GM23248 (cell line): Measurements from ENCODE around the gene MACROD2. TPM values are rescaled to one million over a fixed set of nuclear protein-coding genes. Genes with fewer than 3 reads are reported as not detected.
"Not testable (repeated sequence)": the region's sequence is repeated elsewhere in the genome, so short reads cannot be mapped to it uniquely, and the experiment has no call there.

Source experiments
- DNase-seq: peaks from one replicate; pipeline ENCODE4 v3.0.0-alpha.2; 2015
- H2AFZ ChIP-seq: fragments of 200-600 bp; sonication (generic); 2 replicates; pipeline ENCODE4 v1.6.1; 2016; ENCODE audit warnings: antibody characterized with exemption
- H3F3A ChIP-seq: fragments of 200-600 bp; sonication (generic); 2 replicates; pipeline ENCODE4 v1.6.1; 2016; ENCODE audit warnings: mild to moderate bottlenecking, antibody characterized with exemption, mixed run types; ENCODE audit not compliant: insufficient read depth
- H3K27ac ChIP-seq: fragments of 200-600 bp; sonication (generic); 2 replicates; pipeline ENCODE4 v1.5.1; 2016; ENCODE audit warnings: mild to moderate bottlenecking
- H3K27me3 ChIP-seq: fragments of 200-600 bp; sonication (generic); replicated peaks from 2 replicates; pipeline ENCODE4 v1.6.1; 2016; ENCODE audit warnings: mild to moderate bottlenecking; ENCODE audit not compliant: insufficient read depth
- H3K36me3 ChIP-seq: fragments of 200-600 bp; sonication (generic); 2 replicates; pipeline ENCODE4 v1.6.1; 2016; ENCODE audit warnings: low read depth, mild to moderate bottlenecking
- H3K4me1 ChIP-seq: fragments of 200-600 bp; sonication (generic); 2 replicates; pipeline ENCODE4 v1.6.1; 2016; ENCODE audit warnings: mild to moderate bottlenecking; ENCODE audit not compliant: insufficient read depth
- H3K4me2 ChIP-seq: fragments of 200-600 bp; sonication (generic); one replicate; pipeline ENCODE4 v1.6.1; 2016; ENCODE audit warnings: mild to moderate bottlenecking; ENCODE audit not compliant: unreplicated experiment
- H3K4me3 ChIP-seq: fragments of 200-600 bp; sonication (generic); 2 replicates; pipeline ENCODE4 v1.5.1; 2016; ENCODE audit warnings: mild to moderate bottlenecking
- H3K79me2 ChIP-seq: fragments of 200-600 bp; sonication (generic); 2 replicates; pipeline ENCODE4 v1.6.1; 2016; ENCODE audit warnings: mild to moderate bottlenecking; ENCODE audit not compliant: insufficient read depth
- H3K9ac ChIP-seq: fragments of 200-600 bp; sonication (generic); 2 replicates; pipeline ENCODE4 v1.6.1; 2016; ENCODE audit warnings: mild to moderate bottlenecking
- H3K9me2 ChIP-seq: fragments of 200-600 bp; sonication (generic); 2 replicates; pipeline ENCODE4 v1.6.1; 2016; ENCODE audit warnings: mixed run types, mild to moderate bottlenecking, moderate library complexity; ENCODE audit not compliant: insufficient read depth
- H3K9me3 ChIP-seq: fragments of 200-600 bp; sonication (generic); one replicate; pipeline ENCODE4 v1.6.1; 2017; ENCODE audit warnings: low read depth
- H4K20me1 ChIP-seq: fragments of 200-600 bp; sonication (generic); 2 replicates; pipeline ENCODE4 v1.6.0; 2016; ENCODE audit not compliant: insufficient read depth
- EZH2 ChIP-seq: fragments of 200-600 bp; sonication (generic); IDR thresholded peaks from 2 replicates; pipeline ENCODE4 v1.6.1; 2018; ENCODE audit warnings: antibody characterized with exemption, mild to moderate bottlenecking; ENCODE audit not compliant: insufficient read depth, poor library complexity, severe bottlenecking
- EZH2phosphoT487 ChIP-seq: fragments of 200-600 bp; sonication (generic); IDR thresholded peaks from 2 replicates; pipeline ENCODE4 v1.6.1; 2018; ENCODE audit warnings: antibody characterized with exemption, moderate library complexity, mild to moderate bottlenecking, low read depth; ENCODE audit not compliant: insufficient read depth
- WGBS, 2 experiments: methylation state at CpG; one replicate each; pipeline ENCODE4 v1.1.6; 2015 to 2017; ENCODE audit warnings: low lambda C conversion rate in 2 of 2, low coverage in 1 of 2; ENCODE audit errors: missing lambda C conversion rate in 2 of 2; 5-methylcytosine and 5-hydroxymethylcytosine counted together
- in situ Hi-C: fragments of 300-500 bp; cut with MboI; formaldehyde crosslinking; loops from 2 replicates; pipeline ENCODE4 v1.15.0; 2020
- polyA plus RNA-seq: library from polyadenylated mRNA; unstranded; fragments of >200 nt; fragmentation: Nextera tagmentation; extraction: Ambion mirVana; gene quantifications from 2 replicates; pipeline ENCODE4 v1.2.1, GENCODE V29; 2016
- total RNA-seq: library from RNA; depleted of rRNA; stranded (reverse); fragments of >200 nt; shearing (Covaris generic); gene quantifications from 2 replicates; pipeline ENCODE4 v1.2.3, GENCODE V29; 2014

Gene MACROD2
- total and polyA plus RNA-seq, 2 experiments from 2014 or later, result 1.1 to 3.1 TPM

GRCh38 chr20:14259689-14260088, 264.4 kb downstream of the MACROD2 start:
- peaks cover 21% of the 10 kb centered on the region for H3K4me1 ChIP-seq
- H3K4me2 ChIP-seq, result peak overlapping the region; percentile 45
- no peaks in the 10 kb centered on the region for H3K27me3 ChIP-seq
- in situ Hi-C loops, result loop anchor here (5.0 kb wide), 1 partner anchor 72 kb away; no protein-coding TSS in a partner anchor
- peak overlapping the region; percentile 17; the same call in 1 of the 2 replicates for H3K27ac ChIP-seq
- no peaks in the 10 kb centered on the region; the same call in 1 of the 2 replicates for H3K9me2 ChIP-seq
- H2AFZ ChIP-seq, result no peak overlapping the region
- H3K36me3 ChIP-seq, result no peaks in the 10 kb centered on the region
- DNase-seq, result peak; percentile 33
- peaks cover 20% of the 10 kb centered on the region for H3F3A ChIP-seq
- H3K79me2 ChIP-seq, result no peaks in the 10 kb centered on the region
- no peaks in the 10 kb centered on the region for H3K9me3 ChIP-seq
- TF ChIP-seq EZH2 (no peak), EZH2phosphoT487 (no peak)
- H4K20me1 ChIP-seq, result no peaks in the 10 kb centered on the region
- 0 out of 2 replicates have a peak overlapping the region, but pooled peaks have one; percentile 4 for H3K4me3 ChIP-seq
- H3K9ac ChIP-seq, result no peak overlapping the region
- WGBS, 2 experiments, result 6 to 10% methylated on average over 1 of the region's 1 CpG

- Histone ChIP-seq H3K27me3 (no peaks in the 10 kb centered on the region), H3K4me2 (peak overlapping the region; percentile 45), H3K4me1 (peaks cover 21% of the 10 kb centered on the region), H3K9me3 (no peaks in the 10 kb centered on the region), H3F3A (peaks cover 20% of the 10 kb centered on the region), H3K9me2 (no peaks in the 10 kb centered on the region; the same call in 1 of the 2 replicates), H3K9ac (no peak overlapping the region), H3K36me3 (no peaks in the 10 kb centered on the region), H3K4me3 (0 out of 2 replicates have a peak overlapping the region, but pooled peaks have one; percentile 4), H3K79me2 (no peaks in the 10 kb centered on the region), H4K20me1 (no peaks in the 10 kb centered on the region), H3K27ac (0 out of 2 replicates have a peak overlapping the region, but pooled peaks have one; percentile 17), H2AFZ (no peak overlapping the region)
- no peak for DNase-seq
- WGBS, 2 experiments, result 20 to 27% methylated on average over 1 of the region's 1 CpG
- in situ Hi-C loops, result loop anchor here (5.0 kb wide), 1 partner anchor 73 kb away; no protein-coding TSS in a partner anchor
- TF ChIP-seq EZH2phosphoT487 (no peak), EZH2 (no peak)
Observed at GRCh38 chr20:14260367-14260766, 265.1 kb downstream of the MACROD2 start.

- DNase-seq, result peak; percentile 63
- Histone ChIP-seq H3K27me3 (no peaks in the 10 kb centered on the region), H3K9me3 (no peaks in the 10 kb centered on the region), H3K4me2 (no peak overlapping the region), H3K79me2 (no peaks in the 10 kb centered on the region), H3K4me1 (peaks cover 7% of the 10 kb centered on the region), H4K20me1 (no peaks in the 10 kb centered on the region), H3K9ac (no peak overlapping the region), H3K9me2 (no peaks in the 10 kb centered on the region; the same call in 1 of the 2 replicates), H3K36me3 (no peaks in the 10 kb centered on the region), H3K4me3 (no peak overlapping the region), H2AFZ (no peak overlapping the region), H3K27ac (no peak overlapping the region), H3F3A (peaks cover 14% of the 10 kb centered on the region)
- in situ Hi-C loops, result loop anchor here (5.0 kb wide), 1 partner anchor 78 kb away; no protein-coding TSS in a partner anchor
- TF ChIP-seq EZH2 (no peak), EZH2phosphoT487 (no peak)
Observed at GRCh38 chr20:14264869-14265268, 269.6 kb downstream of the MACROD2 start.

- H3K9me3 ChIP-seq, result no peaks in the 10 kb centered on the region
- no peaks in the 10 kb centered on the region for H3K36me3 ChIP-seq
- no peak overlapping the region for H3K4me3 ChIP-seq
- TF ChIP-seq EZH2phosphoT487 (no peak), EZH2 (no peak)
- no peaks in the 10 kb centered on the region for H3K79me2 ChIP-seq
- no peaks in the 10 kb centered on the region for H3K27me3 ChIP-seq
- no peaks in the 10 kb centered on the region for H4K20me1 ChIP-seq
- no peak overlapping the region for H3K9ac ChIP-seq
- H3K4me1 ChIP-seq, result no peaks in the 10 kb centered on the region
- H3K4me2 ChIP-seq, result no peak overlapping the region
- DNase-seq, result no peak
- no peak overlapping the region for H3K27ac ChIP-seq
- H3K9me2 ChIP-seq, result no peaks in the 10 kb centered on the region; the same call in 1 of the 2 replicates
- H2AFZ ChIP-seq, result no peak overlapping the region
- no peaks in the 10 kb centered on the region for H3F3A ChIP-seq
- in situ Hi-C loops, result no loop called here
Observed at GRCh38 chr20:14266246-14266645, 270.9 kb downstream of the MACROD2 start.

GRCh38 chr20:14270751-14271150, 275.4 kb downstream of the MACROD2 start:
- H3K27ac ChIP-seq, H3K4me2 ChIP-seq, H3K79me2 ChIP-seq, H3F3A ChIP-seq, H3K4me1 ChIP-seq, H3K9me3 ChIP-seq, H3K9me2 ChIP-seq, DNase-seq, H2AFZ ChIP-seq, H3K4me3 ChIP-seq, H3K9ac ChIP-seq, H3K27me3 ChIP-seq, H4K20me1 ChIP-seq, H3K36me3 ChIP-seq, in situ Hi-C loops: not testable (repeated sequence)
- 88 to 89% methylated on average over 8 to 9 of the region's 9 CpGs for WGBS, 2 experiments
